GM12872 (cell line): ENCODE measurements around the gene NFATC1.

Experiments used
- TF ChIP-seq, protein P1 (sequence below): IDR thresholded peaks from 3 replicates; pipeline ENCODE4 v1.5.1; 2011; ENCODE audit warnings: low read depth, mild to moderate bottlenecking, low read length, moderate library complexity; ENCODE audit not compliant: insufficient read depth

The NFATC1 gene

GRCh38 chr18:79517341-79517740 is 121.6 kb downstream of the NFATC1 start:
- TF ChIP-seq, protein P1, sequence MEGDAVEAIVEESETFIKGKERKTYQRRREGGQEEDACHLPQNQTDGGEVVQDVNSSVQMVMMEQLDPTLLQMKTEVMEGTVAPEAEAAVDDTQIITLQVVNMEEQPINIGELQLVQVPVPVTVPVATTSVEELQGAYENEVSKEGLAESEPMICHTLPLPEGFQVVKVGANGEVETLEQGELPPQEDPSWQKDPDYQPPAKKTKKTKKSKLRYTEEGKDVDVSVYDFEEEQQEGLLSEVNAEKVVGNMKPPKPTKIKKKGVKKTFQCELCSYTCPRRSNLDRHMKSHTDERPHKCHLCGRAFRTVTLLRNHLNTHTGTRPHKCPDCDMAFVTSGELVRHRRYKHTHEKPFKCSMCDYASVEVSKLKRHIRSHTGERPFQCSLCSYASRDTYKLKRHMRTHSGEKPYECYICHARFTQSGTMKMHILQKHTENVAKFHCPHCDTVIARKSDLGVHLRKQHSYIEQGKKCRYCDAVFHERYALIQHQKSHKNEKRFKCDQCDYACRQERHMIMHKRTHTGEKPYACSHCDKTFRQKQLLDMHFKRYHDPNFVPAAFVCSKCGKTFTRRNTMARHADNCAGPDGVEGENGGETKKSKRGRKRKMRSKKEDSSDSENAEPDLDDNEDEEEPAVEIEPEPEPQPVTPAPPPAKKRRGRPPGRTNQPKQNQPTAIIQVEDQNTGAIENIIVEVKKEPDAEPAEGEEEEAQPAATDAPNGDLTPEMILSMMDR: no peak

DNA sequence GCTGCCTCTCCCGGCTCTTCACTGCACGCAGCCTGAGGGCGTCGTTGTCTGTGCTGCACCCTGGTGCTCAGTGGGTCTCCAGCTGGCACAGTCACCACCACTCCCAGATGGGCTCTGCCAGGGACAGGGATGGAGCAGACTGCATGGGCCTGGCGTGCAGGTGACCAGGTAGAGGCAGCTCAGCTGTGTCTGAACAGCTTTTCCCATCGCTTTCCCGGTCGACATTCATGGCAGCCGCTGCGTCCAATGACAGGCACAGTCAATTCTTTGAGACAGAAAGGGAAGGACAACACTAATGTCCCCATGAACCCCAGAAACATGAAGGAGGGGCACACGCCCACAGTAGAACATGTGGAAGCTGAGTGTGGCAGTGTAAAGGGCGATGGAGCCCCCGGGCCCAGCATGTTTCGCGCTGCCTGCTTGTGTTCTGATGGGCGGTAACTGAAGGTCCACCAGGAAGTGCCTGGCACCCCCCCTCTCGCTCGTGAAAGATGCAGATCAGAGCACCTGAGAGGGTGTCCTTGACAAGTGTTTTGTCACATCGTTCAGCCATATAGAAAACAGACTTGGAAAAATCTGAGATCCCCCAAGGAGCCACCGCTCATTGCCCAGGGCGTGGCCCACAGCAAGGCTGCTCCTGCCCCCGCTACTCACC is 122.4 kb downstream of the NFATC1 start:
- TF ChIP-seq, protein P1: no peak

- TF ChIP-seq, protein P1: no peak
Measured at GRCh38 chr18:79518683-79519128, 123.0 kb downstream of the NFATC1 start.

GRCh38 chr18:79519751-79520477 is 124.2 kb downstream of the NFATC1 start:
- TF ChIP-seq, protein P1: no peak

DNA sequence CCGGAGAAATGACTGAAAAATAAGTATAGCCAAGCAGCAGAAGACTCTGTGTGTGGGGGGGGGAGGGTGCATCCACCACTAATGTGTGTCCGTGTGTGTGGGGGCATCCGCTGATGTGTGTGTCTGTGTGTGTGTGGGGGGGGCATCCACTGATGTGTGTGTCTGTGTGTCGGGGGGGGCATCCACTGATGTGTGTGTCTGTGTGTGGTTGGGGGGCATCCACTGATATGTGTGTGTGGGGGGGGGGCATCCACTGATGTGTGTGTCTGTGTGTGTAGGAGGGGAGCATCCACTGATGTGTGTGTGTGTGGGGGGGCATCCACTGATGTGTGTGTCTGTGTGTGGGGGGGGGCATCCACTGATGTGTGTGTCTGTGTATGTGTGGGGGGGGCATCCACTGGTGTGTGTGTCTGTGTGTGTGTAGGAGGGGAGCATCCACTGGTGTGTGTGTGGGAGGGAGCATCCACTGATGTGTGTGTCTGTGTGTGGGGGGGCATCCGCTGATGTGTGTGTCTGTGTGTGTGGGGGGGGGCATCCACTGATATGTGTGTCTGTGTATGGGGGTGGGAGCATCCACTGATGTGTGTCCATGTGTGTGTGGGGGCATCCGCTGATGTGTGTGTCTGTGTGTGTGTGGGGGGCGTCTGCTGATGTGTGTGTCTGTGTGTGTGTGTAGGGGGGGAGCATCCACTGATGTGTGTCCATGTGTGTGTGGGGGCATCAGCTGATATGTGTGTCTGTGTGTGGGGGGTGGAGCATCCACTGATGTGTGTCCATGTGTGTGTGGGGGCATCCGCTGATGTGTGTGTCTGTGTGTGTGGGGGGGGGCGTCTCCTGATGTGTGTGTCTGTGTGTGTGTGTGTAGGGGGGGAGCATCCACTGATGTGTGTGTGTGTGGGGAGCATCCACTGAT is 125.0 kb downstream of the NFATC1 start:
- TF ChIP-seq, protein P1: no peak

GRCh38 chr18:79521416-79522205 is 125.9 kb downstream of the NFATC1 start:
- TF ChIP-seq, protein P1: no peak
